HepG2 (cell line): ENCODE measurements around the gene RER1. TPM values are rescaled to one million over a fixed set of nuclear protein-coding genes. Genes with fewer than 3 reads are reported as not detected.

Experiments used
- ATAC-seq: fragments of 200-7000 bp; cut with Tn5 transposase; 3 replicates; pipeline ENCODE4 v1.9.1; 2020; ENCODE audit warnings: mild to moderate bottlenecking, moderate library complexity
- BruUV-seq: library from RNA; stranded (reverse); fragments of 400-500 nt; replicated peaks from 2 replicates; lab custom pipeline; 2021; lab: Mats Ljungman, UMichigan
- CTCF ChIA-PET: fragments of 300-600 bp; formaldehyde crosslinking; extraction: SDS; loops from one replicate; lab custom pipeline; 2021; ENCODE audit warnings: low total read pairs, inconsistent platforms, low intra/inter-chr PET ratio; lab: Yijun Ruan, JAX
- POLR2A ChIA-PET: fragments of 350-600 bp; sonication (Branson Sonifier 250); formaldehyde crosslinking; loops from one replicate; lab custom pipeline; 2020; ENCODE audit warnings: antibody characterized with exemption, inconsistent platforms; lab: Yijun Ruan, JAX
- DNase-seq: peaks from one replicate; pipeline ENCODE4 v3.0.0-alpha.2; 2015; ENCODE audit warnings: low spot score
- FAIRE-seq: peaks from 3 replicates; lab custom pipeline; 2011; peaks lifted over from hg19 to GRCh38; lab: Jason Lieb, UNC
- H2AFZ ChIP-seq: one replicate; pipeline ENCODE4 v1.6.1; 2011; ENCODE audit warnings: low read length, inconsistent platforms
- H3K27ac ChIP-seq: fragments of 300-600 bp; 3 replicates; pipeline ENCODE4 v1.8.0; 2011; ENCODE audit warnings: mixed run types, mild to moderate bottlenecking, mixed read lengths, low read length, inconsistent platforms; ENCODE audit not compliant: insufficient read depth; ENCODE audit errors: extremely low read length
- H3K27me3 ChIP-seq, 2 experiments: fragments of 200-600 bp in 1 of 2; 2 replicates in 1 of 2; 3 replicates in 1 of 2; pipeline versions ENCODE4 v1.6.0 to v1.8.0; 2011; ENCODE audit warnings: low read length in 2 of 2, mild to moderate bottlenecking in 2 of 2, moderate library complexity in 2 of 2, inconsistent platforms in 1 of 2; ENCODE audit not compliant: insufficient read depth in 2 of 2, control insufficient read depth in 1 of 2
- H3K36me3 ChIP-seq, 2 experiments: fragments of 200-600 bp in 1 of 2; replicated peaks in 1 of 2; 2 replicates in 1 of 2; 3 replicates in 1 of 2; pipeline versions ENCODE4 v1.5.1 to v1.8.0; 2011; ENCODE audit warnings: low read length in 2 of 2, inconsistent platforms in 1 of 2; ENCODE audit not compliant: insufficient read depth in 2 of 2, control insufficient read depth in 1 of 2
- H3K4me1 ChIP-seq: 2 replicates; pipeline ENCODE4 v1.5.1; 2012; ENCODE audit warnings: low read length, inconsistent platforms; ENCODE audit not compliant: insufficient read depth
- H3K4me2 ChIP-seq: 2 replicates; pipeline ENCODE4 v1.6.0; 2011; ENCODE audit warnings: low read depth, low read length, inconsistent platforms
- H3K4me3 ChIP-seq, 3 experiments: fragments of 200-600 bp in 1 of 3; sonication (generic), shearing (Covaris generic) in 1 of 3; replicated peaks in 1 of 3; 2 replicates each; pipeline ENCODE4 v1.5.1; 2011 to 2016; ENCODE audit warnings: low read length in 3 of 3, inconsistent platforms in 2 of 3, low read depth in 2 of 3, mild to moderate bottlenecking in 2 of 3, control low read depth in 1 of 3, mixed read lengths in 1 of 3; ENCODE audit not compliant: insufficient read depth in 1 of 3
- H3K79me2 ChIP-seq: one replicate; pipeline ENCODE4 v1.6.1; 2011; ENCODE audit warnings: low read length, inconsistent platforms; ENCODE audit not compliant: insufficient read depth
- H3K9ac ChIP-seq: 2 replicates; pipeline ENCODE4 v1.6.0; 2011; ENCODE audit warnings: mild to moderate bottlenecking, low read depth, low read length, inconsistent platforms; ENCODE audit not compliant: insufficient read depth
- H3K9me3 ChIP-seq: 2 replicates; pipeline ENCODE4 v1.5.1; 2012; ENCODE audit warnings: mild to moderate bottlenecking, low read length
- H4K20me1 ChIP-seq: 2 replicates; pipeline ENCODE4 v1.6.0; 2011; ENCODE audit warnings: inconsistent platforms, mild to moderate bottlenecking, low read length, moderate library complexity; ENCODE audit not compliant: insufficient read depth
- JUNB ChIP-seq: sonication (generic); formaldehyde crosslinking; IDR thresholded peaks from 2 replicates; pipeline ENCODE4 v1.8.0; 2022; ENCODE audit warnings: missing genetic modification reagents, mild to moderate bottlenecking, borderline replicate concordance
- KAT2B ChIP-seq: fragments of 150-350 bp; IDR thresholded peaks from 2 replicates; pipeline ENCODE4 v1.6.1; 2014; ENCODE audit warnings: low read depth, low read length, borderline replicate concordance
- KLF11 ChIP-seq: IDR thresholded peaks from 2 replicates; pipeline ENCODE4 v1.6.1; 2016; ENCODE audit warnings: missing compliant biosample characterization
- KLF15 ChIP-seq: sonication (generic); formaldehyde crosslinking; IDR thresholded peaks from 2 replicates; pipeline ENCODE4 v1.8.1; 2023; ENCODE audit warnings: borderline replicate concordance, mild to moderate bottlenecking, inconsistent platforms, missing genetic modification reagents, mixed read lengths
- KLF9 ChIP-seq: IDR thresholded peaks from 2 replicates; pipeline ENCODE4 v1.6.1; 2016; ENCODE audit warnings: low read depth
- MAFG ChIP-seq: sonication (generic); formaldehyde crosslinking; IDR thresholded peaks from 2 replicates; pipeline ENCODE4 v1.5.1; 2020; ENCODE audit warnings: mild to moderate bottlenecking, missing genetic modification reagents
- MBNL3 ChIP-seq: fragments of 250-450 bp; sonication (Bioruptor Pico); conservative IDR thresholded peaks from 2 replicates; pipeline ENCODE4 v1.8.0; 2022; ENCODE audit warnings: mild to moderate bottlenecking, inconsistent platforms
- MTA1 ChIP-seq: sonication (generic); formaldehyde crosslinking; IDR thresholded peaks from 2 replicates; pipeline ENCODE4 v1.4.0; 2020; ENCODE audit warnings: missing genetic modification reagents, mild to moderate bottlenecking, borderline replicate concordance
- NONO ChIP-seq, 2 experiments: fragments of 450-650 bp in 1 of 2; sonication (generic) in 1 of 2; formaldehyde crosslinking in 1 of 2; IDR thresholded peaks in 1 of 2; conservative IDR thresholded peaks in 1 of 2; 2 replicates each; pipeline versions ENCODE4 v1.6.1 to v1.8.0; 2017 to 2022; ENCODE audit warnings: mild to moderate bottlenecking in 1 of 2, missing genetic modification reagents in 1 of 2, moderate library complexity in 1 of 2
- POLR2G ChIP-seq: fragments of 200-400 bp; formaldehyde crosslinking; IDR thresholded peaks from 2 replicates; pipeline ENCODE4 v1.6.1; 2018; ENCODE audit warnings: mild to moderate bottlenecking, low read depth, low read length, moderate library complexity
- RBAK ChIP-seq: sonication (generic); formaldehyde crosslinking; IDR thresholded peaks from 2 replicates; pipeline ENCODE4 v1.5.1; 2020; ENCODE audit warnings: mild to moderate bottlenecking, missing genetic modification reagents
- SMC3 ChIP-seq: IDR thresholded peaks from 2 replicates; pipeline ENCODE4 v1.6.1; 2011; ENCODE audit warnings: low read length, improper control_type of control experiment
- ZFP91 ChIP-seq: sonication (generic); formaldehyde crosslinking; IDR thresholded peaks from 2 replicates; pipeline ENCODE4 v1.9.0; 2022; ENCODE audit warnings: missing genetic modification reagents, mild to moderate bottlenecking, borderline replicate concordance
- ZNF678 ChIP-seq: sonication (generic); formaldehyde crosslinking; IDR thresholded peaks from 2 replicates; pipeline ENCODE4 v1.4.0; 2020; ENCODE audit warnings: mild to moderate bottlenecking, missing genetic modification reagents
- WGBS: methylation state at CpG from one replicate; pipeline ENCODE4 v1.1.6; 2017; ENCODE audit warnings: low lambda C conversion rate; 5-methylcytosine and 5-hydroxymethylcytosine counted together
- in situ Hi-C: cut with HindIII; loops from 2 replicates; pipeline ENCODE4 v1.10.0; 2017; ENCODE audit warnings: low pct_unique_long_range_greater_than_20kb; ENCODE audit not compliant: extremely low pct_ligation_motif_present
- intact Hi-C: fragments of 100-400 bp; cut with micrococcal nuclease; formaldehyde crosslinking; loops from one replicate; pipeline ENCODE4 v1.10.0; 2022; ENCODE audit not compliant: unreplicated experiment
- polyA plus RNA-seq, 8 experiments: library from polyadenylated mRNA; depleted of rRNA in 3 of 8; stranded (reverse) in 7 of 8; unstranded in 1 of 8; fragments of >200 nt; fragmentation: Illumina TruSeq in 4 of 8; extraction: Trizol in 4 of 8; gene quantifications; 2 replicates each; pipeline versions ENCODE4 v1.2.1 to v1.2.3, GENCODE V29; 2011 to 2016; ENCODE audit warnings: low read depth in 4 of 8, missing spikeins in 1 of 8, mixed read lengths in 1 of 8; ENCODE audit not compliant: insufficient read depth in 1 of 8
- total RNA-seq, 5 experiments: library from RNA; depleted of rRNA; stranded (reverse); fragments of >200 nt; fragmentation: Illumina TruSeq; extraction: Trizol; gene quantifications; 2 replicates each; pipeline ENCODE4 v1.2.3, GENCODE V29; 2016; ENCODE audit warnings: low read depth in 1 of 5

The RER1 gene
- total and polyA plus RNA-seq, 2 of the 13 experiments (the other 11 are each of a cell fraction or from before 2014, with no cell fraction given) = 128 to 164 TPM

- Histone ChIP-seq H4K20me1 (no peaks in the 10 kb centered on the region), H3K27ac (no peak overlapping the region), H2AFZ (no peak overlapping the region), H3K27me3 (no peaks in the 10 kb centered on the region), H3K9me3 (no peaks in the 10 kb centered on the region), H3K4me1 (peaks cover 2% of the 10 kb centered on the region), H3K4me3 (no peak overlapping the region), H3K79me2 (peaks cover 4% of the 10 kb centered on the region), H3K36me3 (peaks cover 39 to 84% of the 10 kb centered on the region in 2 experiments), H3K9ac (no peak overlapping the region)
- CTCF ChIA-PET = no interaction called here
- FAIRE-seq (no peak), ATAC-seq (no peak)
- 96% methylated on average over 16 of the region's 28 CpGs for WGBS
- intact Hi-C loops = no loop called here
- TF ChIP-seq KLF11 (CRISPR knock-in tag) (no peak), MTA1 (CRISPR knock-in tag) (no peak), NONO (IDR thresholded peaks at IDR 0.05) (no peak), NONO (CRISPR knock-in tag; conservative IDR thresholded peaks at IDR 0.05) (no peak), POLR2G (peak; percentile 44; the same call in 1 of the 2 replicates), SMC3 (no peak), MBNL3 (CRISPR knock-in tag) (no peak)
- TF ChIP-seq, all 625 proteins: peak for 1
- no TSS peak for BruUV-seq
- POLR2A ChIA-PET = interaction anchor here (0.7 kb wide), 1 partner anchor 14 kb away, joined by 3 read pairs; the partner anchor contains the start of genes MORN1 and RER1
- no peak for DNase-seq
- no peak overlapping the region for H3K4me2 ChIP-seq
- in situ Hi-C loops = no loop called here
Observed at GRCh38 chr1:2405588-2406295, 14.1 kb downstream of the RER1 start.

GRCh38 chr1:2406451-2407041 is 14.9 kb downstream of the RER1 start:
- POLR2A ChIA-PET = interaction anchor here (1.1 kb wide), 1 partner anchor 120 kb away, joined by 3 read pairs; the partner anchor contains the start of gene PANK4
- H3K4me3 ChIP-seq = no peak overlapping the region
- no peak for FAIRE-seq
- in situ Hi-C loops = no loop called here
- peaks cover 7% of the 10 kb centered on the region for H3K79me2 ChIP-seq
- ATAC-seq = peak; percentile 13
- H3K36me3 ChIP-seq = peaks cover 38 to 79% of the 10 kb centered on the region in 2 experiments
- DNase-seq = no peak
- CTCF ChIA-PET = no interaction called here
- H3K27me3 ChIP-seq = no peaks in the 10 kb centered on the region
- BruUV-seq = no TSS peak
- peaks cover 10% of the 10 kb centered on the region for H3K4me1 ChIP-seq
- H3K9ac ChIP-seq = no peak overlapping the region
- H4K20me1 ChIP-seq = no peaks in the 10 kb centered on the region
- no peak overlapping the region for H3K4me2 ChIP-seq
- H3K27ac ChIP-seq = no peak overlapping the region
- H2AFZ ChIP-seq = no peak overlapping the region
- intact Hi-C loops = no loop called here
- whole genome bisulfite sequencing = 100% methylated on average over 3 of the region's 26 CpGs
- H3K9me3 ChIP-seq = no peaks in the 10 kb centered on the region
- TF ChIP-seq ZNF678 (CRISPR knock-in tag) (no peak), JUNB (no peak), KAT2B (no peak), MAFG (CRISPR knock-in tag) (no peak), ZFP91 (CRISPR knock-in tag) (peak; percentile 36; the same call in 1 of the 2 replicates), RBAK (CRISPR knock-in tag) (no peak), KLF15 (no peak), KLF9 (CRISPR knock-in tag) (no peak)
